GM18508 (cell line): ENCODE results near the gene CSDE1.
"Not testable (repeated sequence)": the region's sequence is repeated elsewhere in the genome, so short reads cannot be mapped to it uniquely, and the experiment has no call there.

Source experiments
- ATAC-seq: cut with Tn5 transposase; IDR thresholded peaks from one replicate; pipeline ENCODE4 v1.9.1; 2021; ENCODE audit warnings: moderate number of reproducible peaks; ENCODE audit not compliant: insufficient read depth, unreplicated experiment

Gene CSDE1

DNA sequence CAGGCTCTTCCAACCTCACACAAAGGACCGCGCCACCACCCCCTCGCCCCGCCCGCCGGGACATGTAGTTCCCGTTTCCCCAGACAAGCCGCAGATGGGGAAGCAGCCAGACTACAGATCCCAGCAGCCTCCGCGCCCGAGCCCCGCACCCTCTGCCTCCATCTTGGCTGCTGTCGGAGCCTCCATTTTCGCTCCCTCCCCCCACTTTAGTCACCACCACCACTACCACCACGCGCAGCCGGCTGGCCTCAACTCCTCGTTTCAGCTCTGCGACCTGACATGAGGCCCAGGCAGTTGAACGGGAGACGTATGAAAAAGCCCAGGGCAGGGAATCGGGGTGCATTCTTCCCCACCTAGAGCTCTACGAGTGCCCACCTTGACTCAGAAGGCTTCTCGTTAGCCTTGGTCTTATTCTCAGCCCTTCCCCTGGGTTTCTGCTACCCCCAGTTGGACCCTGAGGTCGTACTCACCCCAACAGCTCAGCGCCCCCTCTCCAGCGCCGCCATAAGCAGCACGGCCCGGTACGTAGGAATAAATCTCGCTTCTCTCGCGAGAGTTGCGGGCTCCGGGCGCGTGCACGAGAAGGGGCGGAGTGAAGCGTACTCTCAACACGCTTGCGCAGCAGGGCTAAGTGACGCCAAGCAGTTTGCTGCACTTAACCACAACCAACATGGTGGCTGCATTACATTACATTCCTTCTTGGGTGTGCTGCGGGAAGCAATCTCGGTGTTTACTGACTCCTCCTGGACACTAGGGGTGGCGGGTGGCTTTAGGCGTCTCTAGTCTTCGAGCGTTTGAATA, at the start of gene CSDE1:
Gene CSDE1 (minus strand): TSS at position 530 of the 801 bp plus-strand sequence. CDS start 18,094 bp downstream, outside the sequence.
- ATAC-seq, result peak; percentile 56

DNA sequence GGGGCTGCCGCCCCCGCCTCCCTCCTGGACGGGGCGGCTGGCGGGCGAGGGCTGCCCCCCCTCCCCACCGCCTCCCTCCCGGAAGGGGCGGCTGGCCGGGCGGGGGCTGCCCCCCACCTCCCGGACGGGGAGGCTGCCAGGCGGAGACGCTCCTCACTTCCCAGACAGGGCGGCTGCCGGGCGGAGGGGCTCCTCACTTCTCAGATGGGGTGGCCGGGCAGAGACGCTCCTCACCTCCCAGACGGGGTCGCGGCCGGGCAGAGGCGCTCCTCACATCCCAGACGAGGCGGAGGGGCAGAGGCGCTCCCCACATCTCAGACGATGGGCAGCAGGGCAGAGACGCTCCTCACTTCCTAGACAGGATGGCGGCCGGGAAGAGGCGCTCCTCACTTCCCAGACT, 46.7 kb upstream of the CSDE1 start:
- not testable (repeated sequence) for ATAC-seq

DNA sequence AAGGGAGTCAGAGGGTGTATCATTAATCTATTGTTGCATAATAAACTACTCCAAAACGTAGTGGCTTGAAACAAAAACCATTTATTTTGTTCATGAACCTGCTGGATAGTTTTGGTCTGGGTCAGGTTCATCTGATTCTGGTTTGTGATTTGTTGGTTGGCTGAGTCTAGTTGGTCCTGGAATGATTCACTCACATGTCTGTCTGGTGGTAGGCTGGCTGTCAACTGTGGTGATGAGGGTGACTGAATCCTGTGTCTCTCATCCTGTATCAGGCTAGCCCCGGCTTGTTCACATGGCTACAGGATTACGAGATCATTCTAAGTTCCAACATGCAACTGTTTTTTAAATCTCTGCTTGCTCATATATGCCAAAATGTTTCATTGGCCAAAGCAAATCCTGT, 45.2 kb upstream of the CSDE1 start:
- no peak for ATAC-seq

DNA sequence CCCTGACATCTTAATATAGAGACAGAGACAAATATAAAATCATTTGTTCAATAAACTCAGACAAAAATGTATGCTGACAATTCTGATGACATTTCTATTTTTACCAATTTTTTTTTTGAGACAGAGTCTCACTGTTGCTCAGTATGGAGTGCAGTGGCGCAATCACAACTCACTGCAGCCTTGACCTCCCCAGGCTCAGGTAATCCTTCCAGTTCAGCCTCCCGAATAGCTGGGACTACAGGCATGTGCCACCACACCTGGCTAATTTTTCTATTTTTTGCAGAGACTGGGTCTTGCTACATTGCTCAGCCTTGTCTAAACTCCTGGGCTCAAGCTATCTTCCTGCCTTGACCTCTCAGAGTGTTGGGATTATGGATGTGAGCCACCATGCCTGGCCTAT, 36.3 kb upstream of the CSDE1 start:
- no peak for ATAC-seq

DNA sequence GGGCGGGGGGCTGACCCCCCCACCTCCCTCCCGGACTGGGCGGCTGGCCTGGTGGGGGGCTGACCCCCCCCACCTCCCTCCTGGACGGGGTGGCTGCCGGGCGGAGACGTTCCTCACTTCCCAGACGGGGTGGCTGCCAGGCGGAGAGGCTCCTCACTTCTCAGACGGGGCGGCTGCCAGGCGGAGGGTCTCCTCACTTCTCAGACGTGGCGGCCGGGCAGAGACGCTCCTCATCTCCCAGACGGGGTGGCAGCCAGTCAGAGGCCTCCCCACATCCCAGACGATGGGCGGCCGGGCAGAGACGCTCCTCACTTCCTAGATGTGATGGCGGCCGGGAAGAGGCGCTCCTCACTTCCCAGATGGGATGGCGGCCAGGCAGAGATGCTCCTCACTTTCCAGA, 32.8 kb upstream of the CSDE1 start:
- ATAC-seq, result not testable (repeated sequence)

DNA sequence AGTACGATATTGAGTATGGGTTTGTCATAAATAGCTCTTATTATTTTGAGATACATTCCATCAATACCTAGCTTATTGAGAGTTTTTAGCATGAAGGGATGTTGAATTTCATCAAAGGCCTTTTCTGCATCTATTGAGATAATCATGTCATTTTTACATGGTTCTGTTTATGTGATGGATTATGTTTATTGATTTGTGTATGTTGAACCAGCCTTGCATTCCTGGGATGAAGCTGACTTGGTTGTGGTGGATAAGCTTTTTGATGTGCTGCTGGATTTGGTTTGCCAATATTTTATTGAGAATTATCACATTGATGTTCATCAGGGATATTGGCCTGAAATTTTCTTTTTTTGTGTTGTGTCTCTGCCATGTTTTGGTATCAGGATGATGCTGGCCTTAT, 28.7 kb upstream of the CSDE1 start:
- not testable (repeated sequence) for ATAC-seq

DNA sequence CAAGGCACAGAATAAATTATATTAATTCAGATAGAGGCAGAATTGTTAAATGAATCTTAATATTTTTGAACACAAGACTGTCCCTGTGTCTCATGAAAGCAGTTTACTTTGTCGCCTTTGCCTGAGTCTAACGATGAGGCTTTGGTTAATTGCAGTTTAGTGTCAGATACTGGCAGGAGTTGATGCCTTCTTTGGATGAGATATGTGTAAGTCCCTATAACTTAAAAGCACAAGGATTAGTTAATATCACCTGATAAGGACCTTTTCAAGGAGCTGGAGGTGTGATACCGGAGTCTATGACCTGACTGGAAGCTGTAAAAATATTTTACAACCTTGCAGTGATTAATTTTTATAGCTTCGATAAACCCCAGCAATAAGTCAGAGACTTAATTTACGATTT, 24.7 kb upstream of the CSDE1 start:
- no peak for ATAC-seq

DNA sequence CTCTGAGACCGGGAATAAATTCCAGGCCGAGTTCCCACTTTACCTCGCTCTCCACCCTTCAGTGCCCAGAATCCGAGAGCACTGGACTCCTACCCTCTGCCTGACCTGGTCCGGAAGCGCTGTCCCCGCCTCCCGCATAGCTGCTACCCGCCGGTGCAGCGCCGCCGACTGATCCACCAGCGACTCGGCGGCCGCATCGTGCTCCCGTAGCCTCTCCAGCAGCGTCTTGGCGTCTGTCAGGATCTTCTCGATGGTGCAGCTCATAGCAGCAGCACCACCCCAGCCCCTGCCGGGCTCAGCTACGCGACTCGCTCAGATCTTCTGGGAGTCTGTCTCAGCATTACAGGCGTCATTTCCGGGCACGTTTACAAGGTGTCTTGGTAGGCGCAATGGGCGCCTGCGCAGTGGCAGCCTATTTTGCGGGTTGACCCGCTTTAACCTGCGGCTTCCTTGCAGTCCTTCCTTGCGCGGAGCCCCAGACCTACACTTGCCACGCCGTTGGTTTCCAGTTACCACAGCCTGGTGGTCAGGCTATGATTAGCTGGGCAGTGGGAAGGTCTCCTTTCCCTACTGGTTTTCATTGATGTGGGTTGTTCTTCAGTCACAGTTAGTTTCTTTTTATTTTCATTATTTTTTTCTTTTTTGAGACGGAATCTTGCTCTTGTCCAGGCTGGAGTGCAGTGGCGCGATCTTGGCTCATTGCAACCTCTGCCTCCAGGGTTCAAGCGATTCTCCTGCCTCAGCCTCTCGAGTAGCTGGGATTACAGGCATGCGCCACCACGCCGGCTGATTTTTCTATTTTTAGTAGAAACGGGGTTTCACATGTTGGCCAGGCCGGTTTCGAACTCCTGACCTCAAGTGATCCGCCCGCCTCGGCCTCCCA, 22.8 kb upstream of the CSDE1 start, which contains the start of gene SIKE1:
Gene SIKE1 (minus strand): TSS at position 342 of the 883 bp plus-strand sequence. CDS start 78 bp downstream, at position 264.
- ATAC-seq, result peak; percentile 95

DNA sequence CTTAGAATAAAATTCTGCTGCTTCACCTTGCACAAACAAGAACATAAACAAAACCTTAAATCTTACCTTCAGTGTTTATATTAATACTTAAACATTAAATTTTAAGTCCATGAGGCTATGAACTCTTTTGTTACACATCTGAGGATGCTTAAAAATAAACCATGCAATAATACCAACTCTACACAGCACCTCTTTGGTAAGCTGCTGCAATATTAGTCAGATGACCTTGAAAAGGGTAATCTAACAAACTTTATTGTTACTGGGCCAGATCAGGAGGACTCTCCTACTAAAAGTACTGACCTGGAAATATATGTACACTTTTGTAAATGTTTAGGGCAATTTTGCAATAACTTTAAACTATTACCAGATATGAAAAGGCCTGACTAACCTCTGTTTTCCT, 21.9 kb upstream of the CSDE1 start:
- no peak for ATAC-seq

DNA sequence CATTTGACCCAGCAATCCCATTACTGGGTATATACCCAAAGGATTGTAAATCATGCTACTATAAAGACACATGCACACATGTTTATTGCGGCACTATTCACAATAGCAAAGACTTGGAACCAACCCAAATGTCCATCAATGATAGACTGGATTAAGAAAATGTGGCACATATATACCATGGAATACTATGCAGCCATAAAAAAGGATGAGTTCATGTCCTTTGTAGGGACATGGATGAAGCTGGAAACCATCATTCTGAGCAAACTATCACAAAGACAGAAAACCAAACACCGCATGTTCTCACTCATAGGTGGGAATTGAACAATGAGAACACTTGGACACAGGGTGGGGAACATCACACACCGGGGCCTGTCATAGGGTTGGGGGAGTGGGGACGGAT, 18.9 kb upstream of the CSDE1 start:
- not testable (repeated sequence) for ATAC-seq

DNA sequence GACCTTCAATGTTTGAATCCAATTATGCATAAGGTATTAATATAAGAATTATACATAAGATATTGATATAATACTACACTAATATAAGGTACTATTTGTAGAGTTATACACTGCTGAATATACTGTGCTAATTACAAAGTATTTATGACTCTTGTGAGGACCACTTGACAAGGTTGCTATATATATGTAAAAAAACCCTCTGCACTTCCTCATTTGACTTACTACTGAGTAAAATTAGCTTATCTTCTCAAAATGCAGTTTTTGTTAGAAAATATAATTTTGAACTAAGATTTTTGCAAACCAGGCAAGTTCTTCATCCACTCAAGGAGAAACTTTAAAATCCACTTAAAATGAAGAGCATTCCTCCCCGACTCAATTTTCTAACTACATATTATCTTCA, 14.2 kb upstream of the CSDE1 start:
- ATAC-seq, result no peak

DNA sequence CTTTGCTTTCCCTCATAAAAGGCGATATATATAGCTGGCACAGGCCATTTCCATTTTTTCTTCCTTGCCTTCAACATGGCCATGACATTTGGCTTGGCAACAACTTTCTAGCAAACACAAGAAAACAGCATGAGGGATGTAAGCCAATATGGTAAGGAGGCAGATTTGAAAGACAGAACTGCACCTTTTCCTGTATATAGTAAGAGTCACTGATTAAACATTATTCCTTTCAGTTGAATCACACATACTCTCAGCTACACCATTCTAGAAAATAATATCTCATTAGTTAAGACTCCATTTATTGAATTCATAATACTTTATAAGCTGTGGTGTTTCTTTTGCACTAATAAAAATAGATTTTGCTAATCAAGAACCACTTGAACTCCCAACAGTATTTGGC, 13.2 kb upstream of the CSDE1 start:
- ATAC-seq, result no peak

DNA sequence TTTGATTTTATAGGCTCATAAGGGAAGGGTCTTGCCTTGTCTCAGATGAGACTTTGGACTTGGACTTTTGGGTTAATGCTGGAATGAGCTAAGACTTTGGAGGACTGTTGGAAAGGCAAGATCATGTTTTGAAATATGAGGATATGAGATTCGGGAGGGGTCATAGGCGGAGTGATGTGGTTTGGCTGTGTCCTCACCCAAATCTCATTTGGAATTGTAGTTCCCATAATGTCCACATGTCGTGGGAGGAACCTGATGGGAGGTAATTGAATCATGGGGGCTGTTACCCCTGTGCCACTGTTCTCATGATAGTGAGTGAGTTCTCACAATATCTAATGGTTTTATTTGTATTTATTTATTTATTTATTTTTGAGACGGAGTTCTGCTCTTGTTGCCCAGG, 6.9 kb upstream of the CSDE1 start:
- ATAC-seq, result no peak

DNA sequence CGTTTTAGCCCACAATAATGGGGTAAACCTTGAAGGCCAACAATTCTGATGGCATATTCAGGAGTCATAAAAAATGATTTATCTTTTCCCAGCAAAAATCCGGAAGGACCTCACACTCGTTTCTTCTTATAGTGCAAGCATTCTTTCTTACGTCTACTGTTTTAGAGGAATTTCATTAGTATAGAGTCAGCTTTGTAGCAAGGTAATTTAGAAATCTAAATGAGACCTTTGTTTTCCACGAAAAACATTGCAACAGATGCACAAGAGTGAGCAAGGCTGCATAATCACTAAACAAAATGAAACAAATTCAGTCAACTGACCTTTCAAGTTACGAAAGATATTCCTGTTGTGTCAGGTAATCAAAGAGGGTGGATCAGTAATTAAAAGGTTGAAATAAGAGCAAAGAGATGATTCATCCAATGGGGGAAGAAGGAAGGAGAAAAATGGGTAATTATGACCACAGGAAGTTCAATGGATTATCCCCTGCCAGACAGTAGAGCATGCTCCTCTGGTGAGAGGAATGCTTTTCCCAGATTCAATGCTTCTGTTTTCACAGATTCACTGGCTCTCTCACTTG, 560 bp upstream of the CSDE1 start:
- ATAC-seq, result no peak

DNA sequence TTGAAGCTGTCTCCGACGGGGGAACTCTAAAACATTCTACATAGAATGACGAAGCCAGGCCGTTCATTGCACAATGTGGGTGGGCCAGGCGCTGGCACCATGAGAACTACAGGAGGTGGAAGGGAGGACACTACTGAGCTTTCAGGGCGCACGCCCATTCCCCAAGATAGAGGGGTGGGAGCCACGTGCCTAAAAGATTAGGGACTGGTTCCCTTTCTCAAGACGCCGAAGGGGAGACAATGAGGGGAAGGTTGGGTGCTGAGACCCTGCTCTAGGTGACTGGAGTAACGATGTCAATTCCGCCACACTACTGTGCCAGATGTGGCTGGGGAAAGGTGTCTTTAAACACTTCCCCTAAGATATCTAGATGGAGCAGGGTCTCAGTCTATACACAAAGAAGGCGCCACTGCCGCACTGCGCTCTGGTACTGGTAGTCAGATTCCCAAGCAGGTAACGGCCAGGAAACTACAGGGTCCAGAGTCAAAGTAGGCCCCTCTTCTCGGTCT, 782 bp downstream of the CSDE1 start:
- ATAC-seq, result no peak

DNA sequence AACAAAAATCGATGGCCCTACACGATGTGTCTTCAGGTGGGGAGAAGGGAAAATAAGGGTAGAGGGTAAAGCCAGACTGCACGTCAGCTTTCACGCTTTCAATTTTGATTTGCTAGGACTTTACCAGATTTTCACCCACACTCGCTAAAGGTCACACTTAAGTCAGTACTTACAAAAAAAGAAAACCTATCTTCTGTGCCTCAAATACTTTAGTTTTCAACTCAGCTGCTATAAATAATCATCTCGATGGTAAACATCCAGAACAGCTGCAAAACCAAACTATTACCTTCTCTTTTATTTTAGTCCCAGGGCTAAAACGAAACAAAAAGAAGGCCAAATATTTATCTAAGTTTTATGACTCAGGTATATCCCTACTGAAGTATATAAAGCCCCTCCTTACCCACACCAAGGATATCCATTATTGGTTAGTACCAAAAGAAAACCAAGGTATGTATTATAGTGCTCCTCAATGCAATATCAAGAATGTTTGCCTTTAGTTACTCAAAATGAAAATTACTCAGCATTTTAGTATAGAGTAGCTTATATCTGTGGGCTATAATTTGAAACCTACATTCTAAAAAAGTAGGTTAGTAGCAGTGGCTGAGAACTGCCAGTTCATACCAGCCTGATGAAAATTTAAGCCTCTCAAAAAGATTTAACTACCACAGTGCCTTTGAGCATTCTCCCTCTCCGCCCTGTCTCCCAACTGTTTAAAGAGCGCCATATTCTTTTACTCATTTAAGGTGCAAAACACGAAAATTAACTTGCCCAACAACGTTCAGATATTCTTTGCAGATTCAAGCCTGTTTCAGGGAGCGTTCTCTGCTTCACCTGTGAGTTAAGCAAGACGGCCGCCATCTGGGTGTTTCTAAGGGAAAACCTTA, 1.5 kb downstream of the CSDE1 start:
- peak; percentile 38 for ATAC-seq

DNA sequence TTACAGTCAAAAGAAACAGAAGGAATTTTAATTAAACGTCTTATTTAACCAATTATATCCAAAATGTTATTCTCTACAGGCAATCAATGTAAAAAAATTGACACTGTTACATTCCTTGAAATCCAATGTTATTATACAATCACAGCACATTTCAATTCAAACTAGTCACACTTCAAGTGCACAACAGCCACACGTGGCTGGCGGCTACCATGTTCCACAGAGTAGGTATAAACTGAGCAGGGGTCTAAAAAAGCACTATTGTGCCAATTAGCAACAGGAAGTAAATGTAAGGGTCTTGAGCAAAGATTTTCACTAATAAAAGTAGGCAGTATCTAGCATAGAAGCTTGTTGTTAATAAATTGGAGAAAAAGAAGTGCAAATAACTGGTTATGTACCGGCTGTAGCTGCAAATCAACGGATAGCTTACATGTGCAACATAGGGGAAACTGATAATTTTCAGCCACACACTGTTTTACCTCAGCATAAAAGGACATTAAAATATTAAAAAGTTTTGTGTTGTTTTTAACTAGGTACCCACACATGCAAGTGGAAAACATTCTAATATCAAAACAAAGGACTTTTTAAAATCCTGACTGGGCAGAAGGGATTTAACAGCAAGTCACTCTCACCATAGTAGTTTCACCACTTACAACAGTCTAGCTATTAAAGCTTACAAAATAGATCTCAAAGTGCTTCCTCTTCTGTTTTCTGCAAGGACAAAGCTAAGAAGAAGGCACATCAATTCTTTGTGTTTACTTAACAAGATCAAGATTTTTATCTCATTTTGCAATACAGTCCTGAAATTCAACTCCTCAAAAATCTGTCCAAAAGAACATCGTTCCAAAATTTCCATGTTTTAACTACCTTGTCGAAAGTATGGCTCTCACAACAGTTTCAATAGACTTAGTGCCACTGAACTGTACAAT, 2.5 kb downstream of the CSDE1 start:
- ATAC-seq, result no peak

DNA sequence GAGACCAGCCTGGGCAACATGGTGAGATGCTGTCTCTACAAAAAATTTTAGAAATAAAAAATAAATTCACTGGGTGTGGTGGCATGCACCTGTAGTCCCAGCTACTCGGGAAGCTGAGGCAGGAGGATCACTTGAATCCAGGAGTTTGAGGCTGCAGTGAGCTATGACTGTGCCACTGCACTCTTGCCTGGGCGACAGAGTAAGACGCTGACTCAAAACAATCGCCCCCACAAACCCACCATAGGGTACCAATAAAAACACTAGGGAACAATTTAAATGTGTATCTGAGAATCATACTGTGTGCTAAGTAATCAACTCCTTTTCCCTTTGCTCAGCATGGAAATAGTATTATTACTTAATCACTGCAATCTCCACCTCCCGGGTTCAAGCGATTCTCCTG, 4.1 kb downstream of the CSDE1 start:
- not testable (repeated sequence) for ATAC-seq

DNA sequence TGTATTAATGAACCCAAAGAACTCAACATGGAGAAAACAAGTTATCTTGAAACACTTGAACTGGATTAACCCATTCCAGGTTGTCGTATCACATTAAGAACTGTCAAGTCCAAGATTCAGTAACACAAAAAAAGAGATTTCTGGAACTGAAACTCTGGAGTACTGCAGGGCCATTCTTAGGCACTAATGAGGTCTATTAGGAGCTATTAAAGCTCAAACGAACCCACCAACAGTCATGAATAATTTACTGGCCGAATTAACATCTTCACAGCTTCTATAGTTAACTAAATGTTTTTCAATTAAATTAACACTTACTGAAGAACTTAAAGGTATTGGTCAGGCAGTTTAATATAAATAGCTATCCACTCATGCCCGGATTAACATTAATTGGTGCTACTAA, 4.6 kb downstream of the CSDE1 start:
- no peak for ATAC-seq
